Fibroblast of mammary gland (primary cell): ENCODE measurements around the gene C12orf54.

Experiments used
- DNase-seq: peaks from one replicate; pipeline ENCODE4 v3.0.0-alpha.2; 2010; ENCODE audit warnings: low read depth
- H3K4me3 ChIP-seq: 2 replicates; pipeline ENCODE4 v1.5.1; 2011; ENCODE audit warnings: low read depth, mild to moderate bottlenecking, low read length, moderate library complexity; ENCODE audit not compliant: control insufficient read depth
- TF ChIP-seq, protein P1 (sequence below): conservative IDR thresholded peaks from 2 replicates; pipeline ENCODE4 v1.5.1; 2011; ENCODE audit warnings: low read depth, low read length, inconsistent platforms; ENCODE audit not compliant: control insufficient read depth, insufficient read depth

The C12orf54 gene

DNA sequence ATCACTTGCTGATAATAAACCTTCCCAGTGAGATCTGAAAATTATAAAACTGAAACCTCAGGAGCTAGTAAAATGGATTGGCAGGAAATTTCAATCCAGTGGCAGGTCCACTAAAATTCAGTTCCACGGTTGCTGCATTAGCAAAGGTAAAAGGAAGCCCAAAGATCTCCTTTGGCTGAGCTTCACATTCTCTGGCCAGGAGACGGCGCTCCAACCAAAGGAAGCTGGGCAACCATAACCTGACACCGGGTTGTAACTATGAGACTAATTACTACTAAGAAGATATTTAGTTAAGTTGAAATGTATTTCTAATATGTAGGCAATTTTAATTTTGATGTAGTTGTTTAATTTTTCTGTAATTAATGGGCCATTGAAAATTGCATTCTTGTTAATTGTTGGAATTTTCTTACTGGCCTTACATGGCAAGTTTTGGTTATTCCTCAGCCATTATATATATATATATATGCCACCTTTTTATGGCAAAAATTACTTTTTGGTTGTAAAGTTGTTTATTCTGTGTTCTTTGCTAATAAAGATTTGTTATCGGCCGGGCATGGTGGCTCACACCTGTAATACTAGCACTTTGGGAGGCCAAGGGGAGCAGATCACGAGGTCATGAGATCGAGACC, 60.1 kb downstream of the C12orf54 start:
- DNase-seq, result peak; percentile 38
- no peak overlapping the region for H3K4me3 ChIP-seq
- TF ChIP-seq, protein P1, sequence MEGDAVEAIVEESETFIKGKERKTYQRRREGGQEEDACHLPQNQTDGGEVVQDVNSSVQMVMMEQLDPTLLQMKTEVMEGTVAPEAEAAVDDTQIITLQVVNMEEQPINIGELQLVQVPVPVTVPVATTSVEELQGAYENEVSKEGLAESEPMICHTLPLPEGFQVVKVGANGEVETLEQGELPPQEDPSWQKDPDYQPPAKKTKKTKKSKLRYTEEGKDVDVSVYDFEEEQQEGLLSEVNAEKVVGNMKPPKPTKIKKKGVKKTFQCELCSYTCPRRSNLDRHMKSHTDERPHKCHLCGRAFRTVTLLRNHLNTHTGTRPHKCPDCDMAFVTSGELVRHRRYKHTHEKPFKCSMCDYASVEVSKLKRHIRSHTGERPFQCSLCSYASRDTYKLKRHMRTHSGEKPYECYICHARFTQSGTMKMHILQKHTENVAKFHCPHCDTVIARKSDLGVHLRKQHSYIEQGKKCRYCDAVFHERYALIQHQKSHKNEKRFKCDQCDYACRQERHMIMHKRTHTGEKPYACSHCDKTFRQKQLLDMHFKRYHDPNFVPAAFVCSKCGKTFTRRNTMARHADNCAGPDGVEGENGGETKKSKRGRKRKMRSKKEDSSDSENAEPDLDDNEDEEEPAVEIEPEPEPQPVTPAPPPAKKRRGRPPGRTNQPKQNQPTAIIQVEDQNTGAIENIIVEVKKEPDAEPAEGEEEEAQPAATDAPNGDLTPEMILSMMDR, result peak; percentile 88

DNA sequence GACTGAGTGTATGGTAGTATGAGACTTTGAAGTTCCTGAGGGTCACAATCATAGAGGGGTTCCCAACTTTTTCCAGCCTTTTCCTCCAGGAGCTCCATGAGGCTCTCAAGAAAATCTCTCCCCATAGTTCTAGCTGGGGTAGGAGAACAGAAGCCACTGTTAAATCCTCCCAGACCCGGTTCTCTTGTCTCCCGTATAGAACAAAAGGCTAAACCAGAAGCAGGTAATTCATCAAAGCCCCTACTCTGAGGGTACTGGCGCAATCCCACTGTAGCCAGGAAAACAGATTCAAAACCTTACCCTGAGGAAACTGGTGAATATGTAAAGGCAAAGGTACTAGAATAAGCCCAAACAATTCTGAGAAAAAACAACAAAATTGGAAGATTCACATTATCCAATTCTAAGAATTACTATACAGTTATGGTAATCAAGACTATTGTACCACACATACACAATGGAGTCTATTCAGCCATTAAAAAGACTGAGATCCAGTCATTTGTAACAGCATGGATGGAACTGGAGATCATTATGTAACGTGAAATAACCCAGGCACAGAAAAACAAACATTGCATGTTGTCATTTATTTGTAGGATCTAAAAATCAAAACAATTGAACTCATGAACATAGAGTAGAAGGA, 63.7 kb downstream of the C12orf54 start:
- H3K4me3 ChIP-seq, result no peak overlapping the region
- TF ChIP-seq, protein P1, result no peak
- DNase-seq, result no peak
